H9 (cell line): Measurements from ENCODE around the gene DDIAS. TPM values are rescaled to one million over a fixed set of nuclear protein-coding genes. Genes with fewer than 3 reads are reported as not detected.

Experiments
- DNase-seq: peaks from one replicate; pipeline ENCODE4 v3.0.0-alpha.2; 2017
- H2AFZ ChIP-seq: one replicate; pipeline ENCODE4 v1.6.1; 2013; ENCODE audit warnings: mild to moderate bottlenecking, low read length, control low read depth, moderate library complexity
- H2AK5ac ChIP-seq: 2 replicates; pipeline ENCODE4 v1.6.1; 2013; ENCODE audit warnings: low read length, control low read depth, mixed read lengths; ENCODE audit not compliant: insufficient read length
- H2BK120ac ChIP-seq: one replicate; pipeline ENCODE4 v1.6.1; 2013; ENCODE audit warnings: low read depth, mild to moderate bottlenecking, low read length, control low read depth, inconsistent platforms; ENCODE audit not compliant: poor library complexity, severe bottlenecking
- H2BK12ac ChIP-seq: 2 replicates; pipeline ENCODE4 v1.6.1; 2013; ENCODE audit warnings: low read length, control low read depth, mixed read lengths, low read depth; ENCODE audit not compliant: insufficient read length
- H2BK15ac ChIP-seq: 2 replicates; pipeline ENCODE4 v1.6.1; 2013; ENCODE audit warnings: low read depth, low read length, control low read depth
- H2BK20ac ChIP-seq: one replicate; pipeline ENCODE4 v1.6.1; 2013; ENCODE audit warnings: low read depth, mild to moderate bottlenecking, low read length, control low read depth, inconsistent platforms; ENCODE audit not compliant: poor library complexity, severe bottlenecking
- H2BK5ac ChIP-seq: 2 replicates; pipeline ENCODE4 v1.6.1; 2013; ENCODE audit warnings: low read length, control low read depth, mixed read lengths; ENCODE audit not compliant: insufficient read length
- H3K14ac ChIP-seq: 2 replicates; pipeline ENCODE4 v1.6.1; 2013; ENCODE audit warnings: low read length, control low read depth; ENCODE audit not compliant: insufficient read depth
- H3K18ac ChIP-seq: 2 replicates; pipeline ENCODE4 v1.6.1; 2013; ENCODE audit warnings: low read depth, mild to moderate bottlenecking, mixed read lengths, low read length, control low read depth; ENCODE audit not compliant: insufficient read length
- H3K23ac ChIP-seq: 2 replicates; pipeline ENCODE4 v1.6.1; 2013; ENCODE audit warnings: low read length, control low read depth, mixed read lengths, low read depth; ENCODE audit not compliant: insufficient read length
- H3K23me2 ChIP-seq: 2 replicates; pipeline ENCODE4 v1.6.1; 2013; ENCODE audit warnings: low read depth, mild to moderate bottlenecking, mixed read lengths, low read length, control low read depth; ENCODE audit not compliant: insufficient read length, poor library complexity, severe bottlenecking
- H3K27ac ChIP-seq: 2 replicates; pipeline ENCODE4 v1.5.1; 2013; ENCODE audit warnings: low read length, control low read depth, mixed read lengths, low read depth; ENCODE audit not compliant: insufficient read length
- H3K27me3 ChIP-seq: 2 replicates; pipeline ENCODE4 v1.6.1; 2013; ENCODE audit warnings: low read length, control low read depth, inconsistent platforms; ENCODE audit not compliant: insufficient read depth
- H3K4ac ChIP-seq: 2 replicates; pipeline ENCODE4 v1.6.1; 2013; ENCODE audit warnings: low read depth, mild to moderate bottlenecking, control low read depth, inconsistent platforms, low read length, moderate library complexity
- H3K4me1 ChIP-seq: 2 replicates; pipeline ENCODE4 v1.6.1; 2013; ENCODE audit warnings: low read length, control low read depth, inconsistent platforms; ENCODE audit not compliant: insufficient read depth
- H3K4me2 ChIP-seq: 2 replicates; pipeline ENCODE4 v1.6.1; 2013; ENCODE audit warnings: low read length, control low read depth, mixed read lengths; ENCODE audit not compliant: insufficient read length, insufficient read depth
- H3K56ac ChIP-seq: 2 replicates; pipeline ENCODE4 v1.6.1; 2013; ENCODE audit warnings: low read depth, mild to moderate bottlenecking, mixed read lengths, low read length, control low read depth; ENCODE audit not compliant: insufficient read length
- H3K79me1 ChIP-seq: 2 replicates; pipeline ENCODE4 v1.6.1; 2013; ENCODE audit warnings: low read depth, mild to moderate bottlenecking, moderate library complexity, low read length, control low read depth, inconsistent platforms; ENCODE audit not compliant: insufficient read depth, poor library complexity, severe bottlenecking
- H3K79me2 ChIP-seq: 2 replicates; pipeline ENCODE4 v1.6.1; 2013; ENCODE audit warnings: low read length, control low read depth, inconsistent platforms; ENCODE audit not compliant: insufficient read depth
- H3K9ac ChIP-seq: 2 replicates; pipeline ENCODE4 v1.6.1; 2013; ENCODE audit warnings: low read length, control low read depth, mixed read lengths; ENCODE audit not compliant: insufficient read length; ENCODE audit errors: extremely low read depth
- H3K9me3 ChIP-seq: one replicate; pipeline ENCODE4 v1.6.1; 2013; ENCODE audit warnings: low read depth, low read length, inconsistent platforms; ENCODE audit not compliant: control insufficient read depth
- H3T11ph ChIP-seq: one replicate; pipeline ENCODE4 v1.6.1; 2013; ENCODE audit warnings: mild to moderate bottlenecking, low read length, control low read depth, inconsistent platforms
- H4K20me1 ChIP-seq: one replicate; pipeline ENCODE4 v1.6.1; 2013; ENCODE audit not compliant: control insufficient read depth, insufficient read length, insufficient read depth
- H4K5ac ChIP-seq: 2 replicates; pipeline ENCODE4 v1.6.1; 2013; ENCODE audit warnings: low read depth, mild to moderate bottlenecking, mixed read lengths, low read length, control low read depth; ENCODE audit not compliant: insufficient read length
- H4K8ac ChIP-seq: replicated peaks from 2 replicates; pipeline ENCODE4 v1.6.1; 2013; ENCODE audit warnings: low read length, control low read depth, mixed read lengths, low read depth; ENCODE audit not compliant: insufficient read length
- H4K91ac ChIP-seq: 2 replicates; pipeline ENCODE4 v1.6.1; 2013; ENCODE audit warnings: low read depth, mild to moderate bottlenecking, moderate library complexity, mixed read lengths, low read length, control low read depth; ENCODE audit not compliant: insufficient read length
- H3K27ac Mint-ChIP-seq, 3 experiments: 2 replicates in 2 of 3; 3 replicates in 1 of 3; pipeline ENCODE4 v1.8.0; 2020 to 2021; ENCODE audit warnings: mixed read lengths in 3 of 3, mild to moderate bottlenecking in 1 of 3, moderate library complexity in 1 of 3
- H3K27me3 Mint-ChIP-seq: 2 replicates; pipeline ENCODE4 v1.8.0; 2021; ENCODE audit warnings: low read depth, mild to moderate bottlenecking, moderate library complexity, mixed read lengths
- H3K36me3 Mint-ChIP-seq, 3 experiments: 2 replicates in 2 of 3; 3 replicates in 1 of 3; pipeline ENCODE4 v1.8.0; 2020 to 2021; ENCODE audit warnings: low read depth in 3 of 3, mixed read lengths in 3 of 3; ENCODE audit not compliant: insufficient read depth in 1 of 3
- H3K4me1 Mint-ChIP-seq, 2 experiments: 2 replicates each; pipeline ENCODE4 v1.8.0; 2020; ENCODE audit warnings: mixed read lengths in 2 of 2
- H3K4me3 Mint-ChIP-seq, 2 experiments: 2 replicates in 1 of 2; 3 replicates in 1 of 2; pipeline ENCODE4 v1.8.0; 2020 to 2021; ENCODE audit warnings: mild to moderate bottlenecking in 2 of 2, mixed read lengths in 2 of 2, moderate library complexity in 1 of 2
- H3K9me3 Mint-ChIP-seq, 2 experiments: 2 replicates in 1 of 2; 3 replicates in 1 of 2; pipeline ENCODE4 v1.8.0; 2020; ENCODE audit warnings: mild to moderate bottlenecking in 2 of 2, mixed read lengths in 2 of 2, moderate library complexity in 1 of 2
- WGBS: extraction: QIAGEN DNeasy Blood & Tissue Kit; methylation state at CpG from one replicate; pipeline ENCODE4 v1.1.7; 2013; ENCODE audit warnings: missing lambda C conversion rate, low lambda C conversion rate, mixed read lengths; ENCODE audit not compliant: insufficient read length; ENCODE audit errors: extremely low coverage; 5-methylcytosine and 5-hydroxymethylcytosine counted together
- total RNA-seq: library from RNA; stranded (reverse); gene quantifications from 2 replicates; pipeline ENCODE4 v1.2.1, GENCODE V29; 2021
- TF ChIP-seq, protein P1 (sequence below): fragments of 200-600 bp; sonication (generic); conservative IDR thresholded peaks from 3 replicates; pipeline ENCODE4 v1.8.0; 2021; ENCODE audit warnings: antibody characterized with exemption, mild to moderate bottlenecking

DDIAS gene
- total RNA-seq, 1 experiment from 2014 or later, result 18.6 TPM

DNA sequence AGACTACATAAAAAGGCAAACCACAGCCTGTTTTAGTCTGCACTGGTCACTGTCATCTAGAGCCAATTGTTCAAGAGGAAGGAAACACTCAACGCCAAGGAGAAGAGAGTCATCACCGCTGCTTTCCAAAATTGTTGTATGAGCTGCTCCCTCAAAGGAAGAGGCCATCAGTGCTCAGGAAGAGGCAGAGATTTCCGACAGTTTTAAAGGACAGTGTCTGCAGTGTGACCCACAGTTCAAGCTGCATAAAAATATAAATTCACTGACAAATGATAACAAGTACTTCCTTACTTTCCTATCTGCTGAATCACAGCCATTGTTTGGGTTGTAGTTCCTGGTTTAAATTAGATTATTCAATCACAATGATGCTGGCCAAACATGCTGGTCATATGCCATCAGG lies 17.7 kb upstream of the DDIAS start:
- Histone ChIP-seq H2AFZ (no peak overlapping the region), H4K20me1 (no peaks in the 10 kb centered on the region), H3K79me1 (no peaks in the 10 kb centered on the region), H4K5ac (no peak overlapping the region), H3K56ac (no peak overlapping the region), H3K18ac (no peak overlapping the region), H3K23ac (no peak overlapping the region), H3T11ph (no peak overlapping the region), H3K4me1 (no peaks in the 10 kb centered on the region), H3K27me3 (no peaks in the 10 kb centered on the region), H3K4me2 (no peak overlapping the region), H4K91ac (no peak overlapping the region), H2AK5ac (no peak overlapping the region), H3K14ac (no peak overlapping the region), H2BK120ac (no peak overlapping the region), H3K27ac (no peak overlapping the region), H2BK5ac (no peak overlapping the region), H2BK20ac (no peak overlapping the region), H3K79me2 (0 out of 2 replicates have a peak, but pooled peaks cover 3% of the 10 kb centered on the region), H3K9me3 (no peaks in the 10 kb centered on the region), H3K4ac (no peak overlapping the region), H3K9ac (no peak overlapping the region), H2BK15ac (no peak overlapping the region), H3K23me2 (no peaks in the 10 kb centered on the region), H4K8ac (no peak overlapping the region), H2BK12ac (no peak overlapping the region)
- TF ChIP-seq, protein P1, sequence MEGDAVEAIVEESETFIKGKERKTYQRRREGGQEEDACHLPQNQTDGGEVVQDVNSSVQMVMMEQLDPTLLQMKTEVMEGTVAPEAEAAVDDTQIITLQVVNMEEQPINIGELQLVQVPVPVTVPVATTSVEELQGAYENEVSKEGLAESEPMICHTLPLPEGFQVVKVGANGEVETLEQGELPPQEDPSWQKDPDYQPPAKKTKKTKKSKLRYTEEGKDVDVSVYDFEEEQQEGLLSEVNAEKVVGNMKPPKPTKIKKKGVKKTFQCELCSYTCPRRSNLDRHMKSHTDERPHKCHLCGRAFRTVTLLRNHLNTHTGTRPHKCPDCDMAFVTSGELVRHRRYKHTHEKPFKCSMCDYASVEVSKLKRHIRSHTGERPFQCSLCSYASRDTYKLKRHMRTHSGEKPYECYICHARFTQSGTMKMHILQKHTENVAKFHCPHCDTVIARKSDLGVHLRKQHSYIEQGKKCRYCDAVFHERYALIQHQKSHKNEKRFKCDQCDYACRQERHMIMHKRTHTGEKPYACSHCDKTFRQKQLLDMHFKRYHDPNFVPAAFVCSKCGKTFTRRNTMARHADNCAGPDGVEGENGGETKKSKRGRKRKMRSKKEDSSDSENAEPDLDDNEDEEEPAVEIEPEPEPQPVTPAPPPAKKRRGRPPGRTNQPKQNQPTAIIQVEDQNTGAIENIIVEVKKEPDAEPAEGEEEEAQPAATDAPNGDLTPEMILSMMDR, result no peak
- DNase-seq, result no peak
- Mint-ChIP-seq H3K36me3 (peaks cover 27 to 37% (median 33%) of the 10 kb centered on the region in 3 experiments), H3K4me1 (peaks cover 2 to 7% of the 10 kb centered on the region in 2 experiments; a peak in 2 of 4 replicates), H3K9me3 (peaks cover 21 to 28% of the 10 kb centered on the region in 2 experiments), H3K27ac (no peak overlapping the region), H3K4me3 (no peak overlapping the region), H3K27me3 (no peaks in the 10 kb centered on the region; the same call in 1 of the 2 replicates)
- no CpG with 5 or more reads among the region's 3 CpGs for WGBS
